ENCODE measurements around the gene CNKSR1. TPM values are rescaled to one million over a fixed set of nuclear protein-coding genes. Genes with fewer than 3 reads are reported as not detected.

The CNKSR1 gene
- total and polyA plus RNA-seq, 2 of the 8 experiments (the other 6 are each of a cell fraction or from before 2014, with no cell fraction given): 13.9 to 14.5 TPM

GRCh38 chr1:26182383-26182696 is 5.0 kb downstream of the CNKSR1 start:
- WGBS, 2 experiments (ENCODE audit: extremely low coverage in 1 of 2, insufficient coverage in 1 of 2, insufficient read length in 1 of 2, insufficient replicate concordance in 2 of 2, low coverage in 1 of 2, low lambda C conversion rate in 2 of 2, missing lambda C conversion rate in 1 of 2): 90% methylated on average over 5 of the region's 7 CpGs; no CpG with 5 or more reads in 1 of the 2 experiments
- CTCF ChIA-PET (ENCODE audit: partially characterized antibody): interaction anchor here (2.7 to 12.6 kb wide), 2 partner anchors 8 to 51 kb away, joined by 7 to 159 read pairs; partner anchors contain the start of genes C1orf232, CEP85, CNKSR1 and ZNF593
- no peak for FAIRE-seq

More at GRCh38 chr1:26182383-26182696, 5.0 kb downstream of the CNKSR1 start:
- Histone ChIP-seq H3K56ac (replicated peaks; ENCODE audit: insufficient read length, low read depth, low read length) (no peak overlapping the region), H3K36me3 (ENCODE audit: control insufficient read depth in 2 of 4, insufficient read depth in 4 of 4, low read length in 3 of 4) (peaks cover 0 to 4% (median 3%) of the 10 kb centered on the region in 4 experiments; a peak in 4 of 8 replicates), H3K79me1 (ENCODE audit: low read depth, low read length) (no peaks in the 10 kb centered on the region; the same call in 1 of the 2 replicates), H3K18ac (ENCODE audit: extremely low read depth, low read length) (no peak overlapping the region), H2BK20ac (ENCODE audit: low read length) (no peak overlapping the region), H3K4ac (replicated peaks; ENCODE audit: insufficient read length, low read depth, low read length) (no peak overlapping the region), H3K14ac (ENCODE audit: insufficient read length) (no peak overlapping the region), H2AFZ (ENCODE audit: low read length) (no peak overlapping the region), H4K20me1 (replicated peaks in 1 of 2; ENCODE audit: control insufficient read depth in 1 of 2, insufficient read depth in 2 of 2, low read length in 2 of 2) (peaks cover 0 to 2% of the 10 kb centered on the region in 2 experiments), H4K91ac (replicated peaks; ENCODE audit: insufficient read length, low read length) (no peak overlapping the region), H4K8ac (ENCODE audit: extremely low read depth, insufficient read depth, low read length) (no peak overlapping the region), H4K5ac (ENCODE audit: insufficient read length, low read depth, low read length) (no peak overlapping the region), H2BK12ac (ENCODE audit: low read depth, low read length) (no peak overlapping the region), H3K23ac (ENCODE audit: insufficient read length) (no peak overlapping the region), H3K9ac (replicated peaks in 1 of 4; ENCODE audit: extremely low read depth in 1 of 4, low read depth in 3 of 4, low read length in 3 of 4) (no peak overlapping the region), H3K9me3 (ENCODE audit: insufficient read depth in 2 of 2, low read depth in 1 of 2, low read length in 1 of 2) (no peaks in the 10 kb centered on the region), H3K27ac (ENCODE audit: low read depth, low read length) (no peak overlapping the region), H3K27me3 (replicated peaks in 1 of 4; ENCODE audit: control insufficient read depth in 3 of 4, extremely low read depth in 1 of 4, insufficient read depth in 3 of 4, low read length in 3 of 4) (no peaks in the 10 kb centered on the region), H3K4me2 (ENCODE audit: insufficient read depth in 1 of 2, low read depth in 2 of 2, low read length in 2 of 2) (no peak overlapping the region), H2BK15ac (ENCODE audit: low read length) (no peak overlapping the region), H3K4me1 (replicated peaks in 1 of 4; ENCODE audit: control insufficient read depth in 3 of 4, insufficient read depth in 4 of 4, low read length in 3 of 4) (no peaks in the 10 kb centered on the region; a peak in 1 of 7 replicates), H3K79me2 (ENCODE audit: control insufficient read depth in 1 of 2, insufficient read depth in 2 of 2, low read length in 2 of 2) (no peaks in the 10 kb centered on the region), H3K4me3 (ENCODE audit: extremely low read depth in 1 of 4, insufficient read depth in 2 of 4, low read depth in 3 of 4, low read length in 4 of 4) (no peak overlapping the region), H2BK5ac (ENCODE audit: low read depth, low read length) (no peak overlapping the region), H3K23me2 (ENCODE audit: low read depth, low read length) (peaks cover 2% of the 10 kb centered on the region; the same call in 1 of the 2 replicates), H2BK120ac (replicated peaks; ENCODE audit: low read depth, low read length) (no peak overlapping the region), H2AK5ac (ENCODE audit: low read depth, low read length) (no peak overlapping the region)
- no peak for DNase-seq (ENCODE audit: low read depth in 1 of 2, low spot score in 2 of 2)
- POLR2A ChIA-PET (ENCODE audit: partially characterized antibody): interaction anchor here (0.9 kb wide), 1 partner anchor 93 kb away, joined by 3 read pairs; no protein-coding TSS in a partner anchor
